T-helper 2 cell treated with Interferon-gamma antibody and Interleukin-4, amounts not matched to agents 5 μg/mL and 100 μg/mL, for 36 hours (primary cell): Measurements from ENCODE around the gene SLC9A3.
A peak's percentile ranks its signal among the peaks of the same experiment; 100 is the strongest.

ENCODE experiments used
- DNase-seq: peaks from one replicate; pipeline ENCODE4 v3.0.0; 2021; ENCODE audit warnings: low spot score
- H3K27ac Mint-ChIP-seq: one replicate; pipeline ENCODE4 v1.8.0; 2021; ENCODE audit warnings: mild to moderate bottlenecking, mixed read lengths
- H3K27me3 Mint-ChIP-seq: one replicate; pipeline ENCODE4 v1.8.0; 2021; ENCODE audit warnings: low read depth, mixed read lengths
- H3K36me3 Mint-ChIP-seq: one replicate; pipeline ENCODE4 v1.8.0; 2021; ENCODE audit warnings: low read depth, mixed read lengths
- H3K4me1 Mint-ChIP-seq: one replicate; pipeline ENCODE4 v1.8.0; 2021; ENCODE audit warnings: low read depth, mixed read lengths
- H3K4me3 Mint-ChIP-seq: one replicate; pipeline ENCODE4 v1.8.0; 2022; ENCODE audit warnings: mild to moderate bottlenecking, moderate library complexity, mixed read lengths
- H3K9me3 Mint-ChIP-seq: one replicate; pipeline ENCODE4 v1.8.0; 2021; ENCODE audit warnings: mixed read lengths

The SLC9A3 gene

DNA sequence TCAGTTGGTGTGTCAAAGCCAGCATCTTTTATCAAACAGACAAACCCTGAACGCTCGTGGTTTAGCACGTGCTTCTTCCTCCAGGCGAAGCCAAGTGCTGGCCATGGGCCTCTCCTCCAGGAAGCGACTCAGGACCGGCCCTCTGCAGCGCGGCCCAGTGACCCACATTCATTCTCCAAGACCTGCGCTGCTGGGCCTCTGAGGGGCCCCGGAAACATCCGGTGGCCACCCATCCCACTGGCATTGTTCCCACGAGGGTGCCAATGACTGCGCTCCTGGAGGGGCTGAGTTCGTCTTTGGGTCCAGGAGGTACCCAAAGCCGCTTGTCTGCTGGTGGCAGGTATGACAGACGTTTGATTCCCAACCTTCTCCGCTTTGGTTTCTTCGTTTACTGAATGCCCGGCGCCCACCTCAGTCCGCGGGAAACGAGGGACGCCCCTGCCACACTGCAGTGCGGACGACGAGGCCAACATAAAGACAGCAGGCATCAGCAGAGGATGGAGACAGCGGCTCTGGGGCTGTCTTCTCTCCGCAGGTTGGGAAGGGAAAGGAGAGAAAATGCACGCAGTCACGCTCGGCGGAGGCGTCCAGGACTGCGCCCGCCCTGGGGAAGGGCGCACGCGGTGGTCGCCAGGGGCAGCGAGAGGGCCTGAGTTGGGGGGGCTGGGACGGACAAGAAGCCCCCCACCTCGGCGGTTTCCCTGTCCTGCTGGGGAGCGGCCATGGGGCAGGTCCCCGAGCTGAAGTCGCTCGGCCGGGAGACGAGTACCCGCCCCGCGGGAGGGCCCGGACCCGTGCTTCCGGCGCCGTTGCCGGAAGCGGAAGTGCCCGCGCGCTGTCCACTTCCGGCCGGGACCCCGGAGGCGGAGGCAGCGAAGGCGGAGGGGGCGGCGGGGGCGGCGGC is 81.7 kb downstream of the SLC9A3 start, which contains the start of gene EXOC3:
EXOC3 (plus strand) TSS at position 842 of the 904 bp plus-strand sequence. CDS start 3,030 bp downstream, outside the sequence.
- H3K27me3 Mint-ChIP-seq = no peaks in the 10 kb centered on the region
- peaks cover 18% of the 10 kb centered on the region for H3K36me3 Mint-ChIP-seq
- peaks cover 35% of the 10 kb centered on the region for H3K4me1 Mint-ChIP-seq

GRCh38 chr5:441996-442334 is 82.3 kb downstream of the SLC9A3 start:
- H3K4me1 Mint-ChIP-seq = peaks cover 34% of the 10 kb centered on the region
- no peaks in the 10 kb centered on the region for H3K9me3 Mint-ChIP-seq
- H3K27me3 Mint-ChIP-seq = no peaks in the 10 kb centered on the region
- H3K27ac Mint-ChIP-seq = peak overlapping the region; percentile 94
- DNase-seq = no peak
- H3K4me3 Mint-ChIP-seq = peak overlapping the region; percentile 96
- peaks cover 15% of the 10 kb centered on the region for H3K36me3 Mint-ChIP-seq

More for the DNA sequence above, 81.7 kb downstream of the SLC9A3 start, which contains the start of gene EXOC3:
- DNase-seq = peak; percentile 76
- Mint-ChIP-seq H3K27ac (peak within 1 kb of the TSS; percentile 94), H3K9me3 (no peaks in the 10 kb centered on the region), H3K4me3 (peak within 1 kb of the TSS; percentile 96)

DNA sequence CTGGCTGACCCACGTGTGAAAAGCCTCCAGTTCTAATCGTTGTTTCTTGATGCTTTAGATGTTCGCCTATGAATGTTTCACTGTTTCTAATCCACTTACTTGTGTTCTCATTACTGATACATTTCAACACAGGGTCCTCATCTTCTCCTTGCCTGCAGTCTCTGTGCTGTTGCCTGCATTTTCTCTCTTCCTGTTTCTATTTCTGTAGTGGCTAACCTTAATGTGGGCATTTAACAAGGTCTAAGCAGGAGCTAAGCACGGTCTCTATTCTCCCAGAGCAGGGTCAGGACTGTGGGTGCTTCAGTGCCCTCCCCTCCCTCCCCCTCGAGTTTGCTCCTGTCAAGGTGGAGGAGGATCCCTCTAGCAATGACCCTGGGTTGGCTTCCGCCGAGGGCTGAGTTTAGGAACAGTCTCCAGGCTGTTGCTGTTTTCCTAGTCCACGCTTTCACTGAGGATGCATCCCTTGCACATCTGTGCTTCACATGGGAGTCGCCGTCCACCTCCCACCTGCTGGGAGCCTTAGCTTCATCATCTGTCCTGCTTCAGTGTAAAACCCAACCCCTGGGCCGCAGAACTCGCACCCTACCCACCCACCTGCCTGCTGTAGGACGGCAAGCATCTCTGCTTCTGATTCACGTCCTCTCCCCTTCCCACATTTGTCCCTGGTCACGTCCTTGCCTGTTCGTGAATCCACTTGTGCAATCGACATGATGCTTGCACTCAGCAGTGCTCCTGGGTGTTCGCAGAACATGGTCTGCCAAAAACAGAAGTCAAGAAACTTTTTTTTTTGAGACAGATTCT is 83.6 kb downstream of the SLC9A3 start:
- Mint-ChIP-seq H3K27me3 (no peaks in the 10 kb centered on the region), H3K27ac (peak overlapping the region; percentile 24), H3K36me3 (peaks cover 6% of the 10 kb centered on the region), H3K9me3 (no peaks in the 10 kb centered on the region), H3K4me1 (peaks cover 26% of the 10 kb centered on the region), H3K4me3 (no peak overlapping the region)
- no peak for DNase-seq

DNA sequence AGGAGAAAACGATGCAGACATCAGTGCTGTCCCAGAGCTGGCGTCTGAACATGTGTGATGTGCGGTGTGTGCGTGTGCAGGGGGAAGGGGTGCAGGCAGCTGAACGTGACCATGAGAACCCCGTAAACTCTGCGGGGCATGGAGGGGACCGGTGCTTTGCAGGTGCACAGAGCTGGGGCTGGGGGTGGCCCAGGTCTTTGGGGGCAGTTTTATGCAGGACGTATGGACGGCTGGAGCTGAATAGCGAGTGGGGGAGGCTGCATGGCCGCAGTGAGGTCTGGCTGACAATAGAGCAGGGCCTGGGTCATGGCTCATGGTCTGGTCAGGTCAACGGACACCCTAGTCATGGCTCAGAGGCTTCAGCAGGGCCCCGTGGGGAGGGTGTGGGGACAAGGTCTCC is 84.6 kb downstream of the SLC9A3 start:
- peaks cover 4% of the 10 kb centered on the region for H3K36me3 Mint-ChIP-seq
- no peaks in the 10 kb centered on the region for H3K9me3 Mint-ChIP-seq
- H3K27ac Mint-ChIP-seq = no peak overlapping the region
- peaks cover 22% of the 10 kb centered on the region for H3K4me1 Mint-ChIP-seq
- no peak overlapping the region for H3K4me3 Mint-ChIP-seq
- H3K27me3 Mint-ChIP-seq = no peaks in the 10 kb centered on the region
- DNase-seq = no peak

DNA sequence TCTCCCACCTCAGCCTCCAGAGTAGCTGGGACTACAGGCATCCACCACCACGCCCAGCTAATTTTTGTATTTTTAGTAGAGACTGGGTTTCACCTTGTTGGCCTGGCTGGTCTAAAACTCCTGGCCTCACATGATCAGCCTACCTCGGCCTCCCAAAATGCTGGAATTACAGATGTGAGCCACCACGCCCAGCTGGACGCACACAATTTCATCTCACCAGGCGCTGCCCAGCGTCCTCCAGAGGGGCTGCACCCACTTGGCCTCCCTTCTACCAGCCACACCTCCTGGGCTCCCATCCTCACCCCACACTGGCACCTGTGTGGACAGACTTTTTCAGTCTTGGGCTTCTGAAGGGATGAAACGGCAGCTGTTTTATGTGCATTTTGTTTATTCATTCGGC is 85.1 kb downstream of the SLC9A3 start:
- DNase-seq = no peak
- Mint-ChIP-seq H3K27me3 (no peaks in the 10 kb centered on the region), H3K9me3 (no peaks in the 10 kb centered on the region), H3K4me3 (no peak overlapping the region), H3K36me3 (peaks cover 2% of the 10 kb centered on the region), H3K27ac (no peak overlapping the region), H3K4me1 (peaks cover 17% of the 10 kb centered on the region)

DNA sequence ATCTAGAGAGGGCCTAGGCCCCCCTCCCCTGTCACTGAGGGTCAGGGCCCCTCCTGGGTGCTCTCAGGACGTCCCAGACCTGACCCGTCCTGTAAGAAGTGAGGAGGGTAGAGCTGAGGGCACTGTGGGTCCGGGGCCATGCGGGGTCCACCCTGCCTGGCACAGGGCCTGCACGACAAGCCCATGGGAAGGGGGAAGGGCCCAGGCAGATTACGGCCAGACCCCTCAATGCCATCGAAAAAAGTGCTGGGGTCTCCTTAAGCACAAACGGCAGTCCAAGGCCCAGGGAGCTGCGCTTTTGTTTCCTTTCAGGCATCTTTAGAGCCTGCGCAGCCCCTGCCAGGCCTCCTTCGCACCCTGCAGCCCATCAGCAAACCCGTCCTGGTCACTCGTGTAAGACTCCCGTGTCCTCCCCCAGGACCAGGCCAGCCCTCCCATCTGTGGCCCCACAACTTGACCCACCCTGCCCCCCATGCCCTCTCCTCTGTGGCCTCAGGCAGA is 85.7 kb downstream of the SLC9A3 start:
- no peak for DNase-seq
- Mint-ChIP-seq H3K4me1 (peaks cover 16% of the 10 kb centered on the region), H3K36me3 (peaks cover 2% of the 10 kb centered on the region), H3K27ac (no peak overlapping the region), H3K9me3 (no peaks in the 10 kb centered on the region), H3K27me3 (no peaks in the 10 kb centered on the region), H3K4me3 (no peak overlapping the region)

DNA sequence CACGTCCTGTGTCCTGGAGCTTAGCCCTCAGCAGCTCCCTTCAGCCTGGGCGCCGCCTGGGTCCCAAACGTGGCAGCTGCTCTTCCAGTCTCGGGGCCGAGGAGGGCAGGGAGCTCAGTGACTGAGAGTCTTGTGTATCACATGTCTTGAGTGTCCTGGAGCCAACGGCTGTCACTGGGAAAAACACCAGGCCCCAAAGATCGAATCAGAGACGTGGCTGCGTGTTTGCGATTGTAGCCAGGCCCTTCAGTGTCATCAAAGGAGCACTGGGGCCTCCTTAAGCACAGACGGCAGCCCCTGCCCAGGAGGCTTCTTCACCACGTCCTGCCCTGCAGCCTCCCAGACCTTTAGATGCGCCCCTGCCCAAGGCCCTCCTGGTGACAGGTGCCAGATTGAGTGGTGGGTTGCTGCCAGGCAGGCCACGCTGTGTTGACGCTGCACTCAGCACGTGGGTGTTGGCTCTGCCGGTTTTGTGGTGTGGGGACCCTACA is 86.9 kb downstream of the SLC9A3 start:
- Mint-ChIP-seq H3K9me3 (no peaks in the 10 kb centered on the region), H3K36me3 (peaks cover 5% of the 10 kb centered on the region), H3K4me1 (peaks cover 12% of the 10 kb centered on the region), H3K4me3 (no peak overlapping the region), H3K27me3 (no peaks in the 10 kb centered on the region), H3K27ac (no peak overlapping the region)
- DNase-seq = no peak

- no peaks in the 10 kb centered on the region for H3K27me3 Mint-ChIP-seq
Measured at GRCh38 chr5:436641-436975, 87.6 kb downstream of the SLC9A3 start.

DNA sequence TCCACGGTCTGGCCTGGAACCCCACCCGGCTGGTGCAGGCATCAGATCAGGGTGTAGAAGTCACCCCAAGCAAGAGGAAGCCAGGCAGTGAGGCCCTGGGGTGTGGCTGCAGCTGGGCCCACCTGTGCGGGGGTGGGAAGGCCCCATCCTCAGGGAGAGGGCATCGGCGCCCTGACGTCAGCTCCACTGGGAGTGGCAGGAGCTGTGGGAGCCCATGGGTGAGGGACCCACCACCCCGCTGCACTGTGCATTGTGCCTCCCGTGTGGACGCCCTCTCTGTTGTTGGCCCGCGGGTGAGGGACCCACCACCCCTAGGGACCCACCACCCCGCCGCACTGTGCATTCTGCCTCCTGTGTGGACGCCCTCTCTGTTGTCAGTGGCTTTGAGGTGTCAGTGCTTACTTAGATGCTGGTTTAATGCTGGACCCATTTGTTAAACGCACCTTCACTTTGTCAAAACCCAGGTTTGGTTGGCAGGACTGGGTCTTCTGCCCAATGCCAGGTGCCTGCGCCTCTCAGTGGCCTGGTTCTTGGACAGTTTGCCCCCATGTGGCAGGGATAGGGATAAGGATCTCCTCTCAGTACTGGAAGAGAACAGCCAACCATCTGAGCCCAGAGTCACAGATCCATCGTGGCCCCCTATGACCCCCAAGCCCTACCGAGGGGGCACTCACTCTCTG is 88.1 kb downstream of the SLC9A3 start:
- no peak for DNase-seq
- peaks cover 7% of the 10 kb centered on the region for H3K36me3 Mint-ChIP-seq
- H3K4me1 Mint-ChIP-seq = peaks cover 5% of the 10 kb centered on the region
- no peaks in the 10 kb centered on the region for H3K27me3 Mint-ChIP-seq
- H3K9me3 Mint-ChIP-seq = no peaks in the 10 kb centered on the region
- no peak overlapping the region for H3K4me3 Mint-ChIP-seq
- no peak overlapping the region for H3K27ac Mint-ChIP-seq

More at GRCh38 chr5:436641-436975, 87.6 kb downstream of the SLC9A3 start:
- no peak overlapping the region for H3K4me3 Mint-ChIP-seq
- no peak for DNase-seq
- H3K27ac Mint-ChIP-seq = no peak overlapping the region
- peaks cover 6% of the 10 kb centered on the region for H3K4me1 Mint-ChIP-seq
- H3K36me3 Mint-ChIP-seq = peaks cover 7% of the 10 kb centered on the region
- H3K9me3 Mint-ChIP-seq = no peaks in the 10 kb centered on the region

- Mint-ChIP-seq H3K4me3 (no peak overlapping the region), H3K27me3 (no peaks in the 10 kb centered on the region), H3K9me3 (no peaks in the 10 kb centered on the region), H3K4me1 (peaks cover 3% of the 10 kb centered on the region), H3K27ac (no peak overlapping the region), H3K36me3 (peaks cover 7% of the 10 kb centered on the region)
- DNase-seq = no peak
Measured at GRCh38 chr5:435156-435790, 89.0 kb downstream of the SLC9A3 start.

DNA sequence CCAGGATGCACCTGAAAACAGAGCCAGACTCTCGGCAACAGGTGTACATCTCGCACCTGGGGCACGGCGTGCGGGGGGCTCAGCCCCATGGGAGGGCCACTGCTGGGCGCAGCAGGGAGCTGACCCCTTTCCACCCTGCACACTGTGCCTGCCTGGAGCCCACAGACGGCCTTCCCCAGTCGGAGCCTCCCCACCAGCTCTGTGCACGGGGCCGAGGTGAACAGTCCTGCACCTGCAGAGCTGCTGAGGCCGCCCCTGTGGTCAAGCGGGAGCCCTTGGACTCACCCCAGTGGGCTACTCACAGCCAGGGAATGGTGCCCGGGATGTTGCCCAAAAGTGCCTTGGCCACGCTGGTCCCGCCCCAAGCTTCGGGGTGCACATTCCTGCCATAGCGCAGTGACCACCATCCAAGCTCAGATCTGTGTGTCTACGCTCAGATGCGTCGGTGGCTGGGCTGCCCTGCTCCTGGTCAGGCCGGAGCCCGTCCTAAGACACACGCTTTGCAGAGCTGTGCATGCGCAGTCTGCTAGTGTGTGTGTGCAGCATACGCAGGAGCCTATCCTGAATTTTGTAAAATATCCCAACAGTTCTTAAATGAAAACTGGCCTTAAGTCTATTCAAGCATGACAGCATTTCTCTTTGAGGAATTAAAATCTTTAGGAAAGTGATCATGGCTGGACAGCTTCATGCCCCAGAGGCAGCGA is 89.7 kb downstream of the SLC9A3 start:
- DNase-seq = no peak
- Mint-ChIP-seq H3K9me3 (no peaks in the 10 kb centered on the region), H3K4me3 (no peak overlapping the region), H3K27ac (no peak overlapping the region), H3K36me3 (peaks cover 10% of the 10 kb centered on the region), H3K4me1 (peaks cover 2% of the 10 kb centered on the region), H3K27me3 (no peaks in the 10 kb centered on the region)

GRCh38 chr5:433836-434235 is 90.4 kb downstream of the SLC9A3 start:
- H3K4me1 Mint-ChIP-seq = peaks cover 2% of the 10 kb centered on the region
- no peak overlapping the region for H3K4me3 Mint-ChIP-seq
- no peak for DNase-seq
- H3K9me3 Mint-ChIP-seq = no peaks in the 10 kb centered on the region
- H3K36me3 Mint-ChIP-seq = peaks cover 10% of the 10 kb centered on the region
- H3K27me3 Mint-ChIP-seq = no peaks in the 10 kb centered on the region
- no peak overlapping the region for H3K27ac Mint-ChIP-seq
